GM12875 (cell line): Measurements from ENCODE around the gene HTRA1.

Source experiments
- H3K4me3 ChIP-seq: one replicate; pipeline ENCODE4 v1.5.1; 2011; ENCODE audit warnings: low read depth, low read length, control low read depth
- CTCF ChIP-seq: IDR thresholded peaks from 2 replicates; pipeline ENCODE4 v1.5.1; 2011; ENCODE audit warnings: low read depth, mild to moderate bottlenecking, control low read depth, inconsistent platforms, low read length, moderate library complexity, borderline replicate concordance; ENCODE audit not compliant: insufficient read depth

Gene HTRA1

GRCh38 chr10:122421742-122422141 lies 39.6 kb upstream of the HTRA1 start:
- no peak overlapping the region for H3K4me3 ChIP-seq
- no peak for TF ChIP-seq CTCF

GRCh38 chr10:122422266-122422989 lies 38.9 kb upstream of the HTRA1 start:
- TF ChIP-seq CTCF: no peak
- H3K4me3 ChIP-seq: no peak overlapping the region

- TF ChIP-seq CTCF: no peak
- H3K4me3 ChIP-seq: no peak overlapping the region
These were observed 37.3 kb upstream of the HTRA1 start for GRCh38 chr10:122424059-122424458.

GRCh38 chr10:122426829-122427228 lies 34.5 kb upstream of the HTRA1 start:
- no peak overlapping the region for H3K4me3 ChIP-seq
- no peak for TF ChIP-seq CTCF

GRCh38 chr10:122427280-122427679 lies 34.1 kb upstream of the HTRA1 start:
- H3K4me3 ChIP-seq: no peak overlapping the region
- TF ChIP-seq CTCF: no peak

GRCh38 chr10:122435212-122435827 lies 26.0 kb upstream of the HTRA1 start:
- no peak overlapping the region for H3K4me3 ChIP-seq
- TF ChIP-seq CTCF: no peak

- no peak for TF ChIP-seq CTCF
- no peak overlapping the region for H3K4me3 ChIP-seq
These were observed 19.4 kb upstream of the HTRA1 start for GRCh38 chr10:122441961-122442360.
